Liver (tissue), 9 donors: Measurements from ENCODE around the gene NEK7. TPM values are rescaled to one million over a fixed set of nuclear protein-coding genes. Genes with fewer than 3 reads are reported as not detected.

Experiments
- DNase-seq: peaks from one replicate; pipeline ENCODE4 v3.0.0-alpha.2; 2017; ENCODE audit warnings: low spot score
- H3K27ac ChIP-seq, 2 donors: one replicate each; pipeline ENCODE4 v1.7.0; 2013; ENCODE audit warnings: inconsistent platforms in 2 of 2, low read length in 2 of 2, control low read depth in 1 of 2, low read depth in 1 of 2, mild to moderate bottlenecking in 1 of 2
- H3K27me3 ChIP-seq, 4 donors: one replicate each; pipeline versions ENCODE4 v1.6.1 to v1.7.0; 2013; ENCODE audit warnings: low read length in 3 of 4, inconsistent platforms in 1 of 4, mild to moderate bottlenecking in 1 of 4, moderate library complexity in 1 of 4; ENCODE audit not compliant: control insufficient read depth in 4 of 4, insufficient read depth in 4 of 4
- H3K36me3 ChIP-seq, 4 donors: one replicate each; pipeline versions ENCODE4 v1.6.1 to v1.7.0; 2013; ENCODE audit warnings: low read length in 3 of 4, mild to moderate bottlenecking in 3 of 4, low read depth in 1 of 4, moderate library complexity in 1 of 4; ENCODE audit not compliant: control insufficient read depth in 4 of 4, insufficient read depth in 3 of 4
- H3K4me1 ChIP-seq, 4 donors: one replicate each; pipeline versions ENCODE4 v1.6.1 to v1.7.0; 2013; ENCODE audit warnings: low read length in 3 of 4, mild to moderate bottlenecking in 3 of 4, moderate library complexity in 1 of 4; ENCODE audit not compliant: control insufficient read depth in 4 of 4, insufficient read depth in 4 of 4
- H3K4me3 ChIP-seq, 3 donors: one replicate each; pipeline versions ENCODE4 v1.6.1 to v1.7.0; 2013; ENCODE audit warnings: low read length in 3 of 3, control low read depth in 1 of 3, low read depth in 1 of 3, mild to moderate bottlenecking in 1 of 3
- H3K9ac ChIP-seq, 2 donors: one replicate each; pipeline ENCODE4 v1.7.0; 2013; ENCODE audit warnings: low read length in 2 of 2, mild to moderate bottlenecking in 2 of 2, moderate library complexity in 2 of 2, control low read depth in 1 of 2, low read depth in 1 of 2
- H3K9me3 ChIP-seq, 4 donors: one replicate each; pipeline versions ENCODE4 v1.6.1 to v1.7.0; 2013; ENCODE audit warnings: low read length in 3 of 4; ENCODE audit not compliant: control insufficient read depth in 4 of 4
- ATF3 ChIP-seq: IDR thresholded peaks from 2 replicates; pipeline ENCODE4 v1.6.1; 2016; ENCODE audit warnings: antibody characterized with exemption
- CTCF ChIP-seq: fragments of 150-350 bp; IDR thresholded peaks from 2 replicates; pipeline ENCODE4 v1.5.1; 2017; ENCODE audit warnings: improper control_type of control experiment, low read depth, low read length; ENCODE audit not compliant: missing input control
- FOXA1 ChIP-seq: IDR thresholded peaks from 2 replicates; pipeline ENCODE4 v1.6.1; 2016; ENCODE audit warnings: antibody characterized with exemption
- FOXA2 ChIP-seq: IDR thresholded peaks from 2 replicates; pipeline ENCODE4 v1.6.1; 2016; ENCODE audit warnings: antibody characterized with exemption
- GABPA ChIP-seq, 2 donors: IDR thresholded peaks in 1 of 2; conservative IDR thresholded peaks in 1 of 2; 2 replicates each; pipeline ENCODE4 v1.6.1; 2016; ENCODE audit warnings: antibody characterized with exemption in 2 of 2, mild to moderate bottlenecking in 1 of 2, moderate library complexity in 1 of 2
- HNF4A ChIP-seq, 2 donors: conservative IDR thresholded peaks; 2 replicates each; pipeline ENCODE4 v1.6.1; 2016; ENCODE audit warnings: antibody characterized with exemption in 2 of 2, mild to moderate bottlenecking in 2 of 2
- HNF4G ChIP-seq: IDR thresholded peaks from 2 replicates; pipeline ENCODE4 v1.6.1; 2016; ENCODE audit warnings: antibody characterized with exemption
- JUND ChIP-seq, 2 donors: IDR thresholded peaks; 2 replicates each; pipeline ENCODE4 v1.6.1; 2016; ENCODE audit warnings: antibody characterized with exemption in 2 of 2
- MAX ChIP-seq: IDR thresholded peaks from 2 replicates; pipeline ENCODE4 v1.6.1; 2016; ENCODE audit warnings: antibody characterized with exemption
- NR2F2 ChIP-seq: IDR thresholded peaks from 2 replicates; pipeline ENCODE4 v1.6.1; 2016; ENCODE audit warnings: antibody characterized with exemption
- RAD21 ChIP-seq, 2 donors: IDR thresholded peaks; 2 replicates each; pipeline ENCODE4 v1.6.1; 2016; ENCODE audit warnings: antibody characterized with exemption in 2 of 2, mild to moderate bottlenecking in 2 of 2
- RXRA ChIP-seq, 2 donors: IDR thresholded peaks; 2 replicates each; pipeline ENCODE4 v1.6.1; 2017 to 2018; ENCODE audit warnings: antibody characterized with exemption in 2 of 2, mild to moderate bottlenecking in 1 of 2
- TAF1 ChIP-seq: conservative IDR thresholded peaks from 2 replicates; pipeline ENCODE4 v1.6.1; 2016; ENCODE audit warnings: antibody characterized with exemption, mild to moderate bottlenecking
- YY1 ChIP-seq: IDR thresholded peaks from 2 replicates; pipeline ENCODE4 v1.6.1; 2016; ENCODE audit warnings: antibody characterized with exemption, mild to moderate bottlenecking
- ZBTB33 ChIP-seq: IDR thresholded peaks from 2 replicates; pipeline ENCODE4 v1.6.1; 2016; ENCODE audit warnings: antibody characterized with exemption
- WGBS: extraction: QIAGEN DNeasy Blood & Tissue Kit; methylation state at CpG from one replicate; pipeline ENCODE4 v1.1.7; 2013; 5-methylcytosine and 5-hydroxymethylcytosine counted together
- polyA plus RNA-seq, 2 donors: library from polyadenylated mRNA; stranded (reverse) in 1 of 2; unstranded in 1 of 2; fragments of 200-250 nt in 1 of 2; fragments of >200 nt in 1 of 2; fragmentation: Nextera tagmentation in 1 of 2; extraction: Ambion mirVana in 1 of 2; gene quantifications; one replicate each; pipeline versions ENCODE4 v1.2.1 to v1.2.3, GENCODE V29; 2013 to 2015
- total RNA-seq, 2 donors: library from RNA; depleted of rRNA; stranded (reverse); fragments of >200 nt; gene quantifications; one replicate each; pipeline ENCODE4 v1.2.3, GENCODE V29; 2014
- donor health status: healthy.
- donor health status: healthy.
- donor health status: healthy.
- donor health status: healthy.
- donor health status: healthy.

Gene NEK7
- total and polyA plus RNA-seq, 4 donors = 9.2 to 34.4 (median 20.2) TPM

- Histone ChIP-seq H3K9ac (no peak overlapping the region), H3K9me3 (no peaks in the 10 kb centered on the region), H3K27ac (no peak overlapping the region), H3K4me3 (no peak overlapping the region), H3K27me3 (no peaks in the 10 kb centered on the region), H3K4me1 (peaks cover 0 to 4% (median under 1%) of the 10 kb centered on the region in 4 donors), H3K36me3 (no peaks in the 10 kb centered on the region)
- 30% methylated on average over 1 of the region's 1 CpG for WGBS
- TF ChIP-seq ZBTB33 (no peak), RXRA (IDR thresholded peaks at IDR 0.05) (peak in 1 of 2 donors; percentile 12)
- no peak for DNase-seq
Measured at GRCh38 chr1:198108636-198109370, 48.0 kb upstream of the NEK7 start.

GRCh38 chr1:198109371-198109715, 47.5 kb upstream of the NEK7 start:
- H3K27me3 ChIP-seq = no peaks in the 10 kb centered on the region
- no peak overlapping the region for H3K4me3 ChIP-seq
- TF ChIP-seq RAD21 (IDR thresholded peaks at IDR 0.05) = no peak
- TF ChIP-seq CTCF = no peak
- TF ChIP-seq TAF1 = no peak
- TF ChIP-seq MAX = no peak
- TF ChIP-seq NR2F2 = no peak
- no peak for TF ChIP-seq ZBTB33
- no peak for TF ChIP-seq RXRA (IDR thresholded peaks at IDR 0.05)
- no peak for TF ChIP-seq FOXA2
- H3K4me1 ChIP-seq = peaks cover 0 to 4% (median under 1%) of the 10 kb centered on the region in 4 donors
- DNase-seq = no peak
- no peaks in the 10 kb centered on the region for H3K36me3 ChIP-seq
- H3K27ac ChIP-seq = no peak overlapping the region
- H3K9me3 ChIP-seq = no peaks in the 10 kb centered on the region
- no peak overlapping the region for H3K9ac ChIP-seq

GRCh38 chr1:198113342-198113750, 43.5 kb upstream of the NEK7 start:
- Histone ChIP-seq H3K36me3 (no peaks in the 10 kb centered on the region), H3K27me3 (no peaks in the 10 kb centered on the region), H3K4me3 (no peak overlapping the region), H3K9me3 (no peaks in the 10 kb centered on the region), H3K4me1 (peaks cover 0 to 4% (median under 1%) of the 10 kb centered on the region in 4 donors), H3K9ac (no peak overlapping the region), H3K27ac (no peak overlapping the region)
- DNase-seq = no peak
- TF ChIP-seq ZBTB33 (no peak), FOXA1 (no peak), CTCF (no peak), HNF4A (conservative IDR thresholded peaks at IDR 0.05) (no peak), MAX (no peak), ATF3 (no peak), GABPA (IDR thresholded peaks at IDR 0.05 in 1 of 2, conservative IDR thresholded peaks at IDR 0.05 in 1 of 2) (no peak), YY1 (no peak), RAD21 (IDR thresholded peaks at IDR 0.05) (no peak), RXRA (IDR thresholded peaks at IDR 0.05) (no peak), JUND (IDR thresholded peaks at IDR 0.05) (no peak), HNF4G (no peak)
